HT1080 (cell line): ENCODE results near the gene ACADSB. TPM values are rescaled to one million over a fixed set of nuclear protein-coding genes. Genes with fewer than 3 reads are reported as not detected.

Experiments
- DNase-seq: peaks from one replicate; pipeline ENCODE4 v3.0.0-alpha.2; 2015; ENCODE audit warnings: low read depth
- polyA plus RNA-seq, 2 experiments: library from polyadenylated mRNA; depleted of rRNA; stranded (reverse); fragments of >200 nt; gene quantifications; 2 replicates each; pipeline ENCODE4 v1.2.3, GENCODE V29; 2015
- total RNA-seq: library from RNA; depleted of rRNA; stranded (reverse); fragments of >200 nt; shearing (Covaris generic); gene quantifications from 2 replicates; pipeline ENCODE4 v1.2.3, GENCODE V29; 2014; rRNA removed

ACADSB gene
- 3.2 and 4.9 TPM in 2 replicates for total RNA-seq
- polyA plus RNA-seq (2015; cell fraction: cytosol; rRNA removed), result 5.3 and 6.5 TPM in 2 replicates
- 8.9 and 10.1 TPM in 2 replicates for polyA plus RNA-seq (2015; cell fraction: nucleus; rRNA removed)

DNA sequence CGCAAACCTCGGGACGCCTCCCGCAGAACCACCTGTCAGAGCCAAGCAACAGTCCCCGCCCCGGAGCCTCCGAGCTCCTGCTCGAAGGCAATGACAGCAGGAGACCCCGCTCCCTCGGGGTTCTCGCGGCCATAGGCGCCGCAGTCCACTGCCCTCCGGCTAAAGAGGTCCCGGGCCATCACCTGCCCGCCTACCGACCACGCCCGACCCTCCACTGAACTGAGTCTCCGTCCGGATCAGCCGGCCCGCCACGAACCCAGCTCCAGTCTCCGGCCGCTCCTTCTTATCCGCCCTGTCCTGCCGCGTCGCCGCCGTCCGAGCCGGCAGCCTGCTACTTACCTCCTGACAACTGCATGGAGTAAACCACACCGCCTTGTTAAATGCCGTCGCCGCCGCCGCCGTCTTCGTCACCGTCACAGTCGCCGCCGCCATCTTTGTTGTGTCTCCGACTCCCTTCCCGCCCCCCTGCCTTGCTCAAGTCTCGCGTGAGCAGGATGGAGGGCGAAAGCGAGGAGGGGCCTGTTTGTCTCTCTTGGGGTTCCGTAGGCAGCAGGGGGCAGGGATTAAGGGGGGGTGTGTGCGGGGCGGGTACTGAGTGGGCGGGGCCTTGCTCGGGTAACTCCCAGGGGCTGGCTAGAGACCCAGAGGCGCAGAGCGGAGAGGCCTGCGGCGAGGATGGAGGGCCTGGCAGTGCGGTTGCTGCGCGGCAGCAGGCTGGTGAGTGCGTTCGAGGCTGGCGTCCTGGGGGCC, at the start of gene ACADSB, which contains the start of gene IKZF5:
Gene ACADSB (plus strand): TSS at position 652 of the 750 bp plus-strand sequence. CDS start 24 bp downstream, at position 676.
Gene IKZF5 (minus strand): TSS at position 441 of the 750 bp plus-strand sequence. CDS start 10,170 bp downstream, outside the sequence.
- DNase-seq, result peak; percentile 89

DNA sequence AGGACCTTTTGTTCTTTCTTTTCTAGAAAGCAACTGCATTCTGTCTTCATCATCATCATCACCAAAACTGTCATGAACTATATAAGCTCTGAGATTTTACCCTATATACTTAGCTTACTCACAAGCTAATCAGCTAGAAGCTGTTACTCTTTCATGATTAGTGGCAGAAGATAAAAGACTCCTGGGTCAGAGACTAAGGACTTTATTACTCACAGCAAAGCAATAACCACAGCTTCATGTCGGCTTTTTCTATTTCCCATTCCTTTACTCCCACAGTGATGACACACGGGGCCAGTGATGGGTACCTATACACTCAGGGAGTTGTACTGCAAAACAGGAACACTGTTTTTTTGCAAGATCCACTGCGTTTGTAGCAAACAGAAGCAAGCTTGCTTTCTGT, 46.4 kb upstream of the ACADSB start:
- DNase-seq, result no peak

DNA sequence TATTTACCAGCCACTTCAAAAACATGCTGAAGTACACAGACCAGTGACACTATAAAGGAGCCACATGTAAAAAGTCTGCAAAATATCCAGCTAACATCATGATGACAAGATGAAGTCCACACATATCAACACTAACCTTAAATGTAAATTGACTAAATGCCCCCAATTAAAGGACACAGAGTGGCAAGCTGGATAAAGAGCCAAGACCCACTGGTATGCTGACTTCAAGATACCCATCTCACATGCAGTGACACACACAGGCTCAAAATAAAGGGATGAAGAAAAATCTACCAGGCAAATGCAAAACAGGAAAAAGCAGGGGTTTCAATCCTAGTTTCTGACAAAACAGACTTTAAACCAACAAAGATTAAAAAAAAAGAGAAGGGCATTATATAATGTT, 41.9 kb upstream of the ACADSB start:
- no peak for DNase-seq

DNA sequence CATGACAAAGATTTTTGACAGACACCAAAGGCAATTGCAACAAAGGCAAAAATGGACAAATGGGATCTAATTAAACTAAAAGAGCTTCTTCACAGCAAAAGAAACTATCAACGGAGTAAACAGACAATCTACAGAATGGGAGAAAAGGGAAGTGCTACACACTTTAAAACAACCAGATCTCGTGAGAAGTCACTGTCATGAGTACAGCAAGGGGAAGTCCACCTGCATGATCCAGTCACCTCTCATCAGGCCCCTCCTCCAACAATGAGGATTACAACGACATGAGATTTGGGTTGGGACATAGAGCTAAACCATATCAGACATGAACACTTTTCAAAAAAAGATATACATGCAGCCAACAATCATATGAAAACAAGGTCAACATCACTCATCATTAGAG, 40.1 kb upstream of the ACADSB start:
- DNase-seq, result no peak

DNA sequence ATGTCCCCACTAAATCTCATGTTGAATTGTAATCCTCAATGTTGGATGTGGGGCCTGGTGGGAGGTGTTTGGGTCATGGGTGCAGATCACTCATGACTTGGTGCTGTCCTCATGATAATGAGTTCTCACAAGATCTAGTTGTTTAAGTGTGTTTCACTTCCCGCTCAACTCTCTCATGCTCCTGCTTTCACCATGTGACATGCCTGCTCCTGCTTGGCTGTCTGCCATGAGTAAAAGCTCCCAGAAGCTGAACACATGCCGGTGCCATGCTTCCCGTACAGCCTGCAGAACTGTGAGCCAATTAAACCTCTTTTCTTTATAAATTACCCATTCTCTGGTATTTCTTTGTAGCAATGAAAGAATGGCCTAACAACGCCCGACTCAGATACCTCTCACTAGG, 34.8 kb upstream of the ACADSB start:
- DNase-seq, result no peak

DNA sequence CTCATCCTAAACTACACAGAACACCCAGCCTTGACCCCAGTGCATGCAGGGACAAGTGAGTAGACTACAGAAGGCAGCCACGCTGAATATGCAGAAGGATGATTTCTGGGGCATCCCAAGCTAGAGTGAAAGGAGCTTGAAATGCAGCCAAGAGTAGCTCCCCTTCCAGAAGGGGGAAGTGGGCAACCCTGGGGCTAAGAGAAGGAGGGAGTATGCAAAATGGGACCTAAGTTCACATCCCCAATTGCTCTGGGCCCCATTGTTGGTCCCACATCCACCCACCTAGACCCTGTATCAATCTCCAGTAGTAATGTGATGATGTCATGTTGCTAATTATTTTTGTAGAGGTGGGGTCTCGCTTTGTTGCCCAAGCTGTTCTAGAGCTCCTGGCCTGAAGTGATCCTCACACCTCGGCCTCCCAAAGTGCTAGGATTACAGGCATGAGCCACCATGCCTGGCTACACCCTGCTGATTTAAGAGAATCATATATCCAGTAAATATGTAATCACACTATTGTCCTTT, 34.2 kb upstream of the ACADSB start:
- no peak for DNase-seq

DNA sequence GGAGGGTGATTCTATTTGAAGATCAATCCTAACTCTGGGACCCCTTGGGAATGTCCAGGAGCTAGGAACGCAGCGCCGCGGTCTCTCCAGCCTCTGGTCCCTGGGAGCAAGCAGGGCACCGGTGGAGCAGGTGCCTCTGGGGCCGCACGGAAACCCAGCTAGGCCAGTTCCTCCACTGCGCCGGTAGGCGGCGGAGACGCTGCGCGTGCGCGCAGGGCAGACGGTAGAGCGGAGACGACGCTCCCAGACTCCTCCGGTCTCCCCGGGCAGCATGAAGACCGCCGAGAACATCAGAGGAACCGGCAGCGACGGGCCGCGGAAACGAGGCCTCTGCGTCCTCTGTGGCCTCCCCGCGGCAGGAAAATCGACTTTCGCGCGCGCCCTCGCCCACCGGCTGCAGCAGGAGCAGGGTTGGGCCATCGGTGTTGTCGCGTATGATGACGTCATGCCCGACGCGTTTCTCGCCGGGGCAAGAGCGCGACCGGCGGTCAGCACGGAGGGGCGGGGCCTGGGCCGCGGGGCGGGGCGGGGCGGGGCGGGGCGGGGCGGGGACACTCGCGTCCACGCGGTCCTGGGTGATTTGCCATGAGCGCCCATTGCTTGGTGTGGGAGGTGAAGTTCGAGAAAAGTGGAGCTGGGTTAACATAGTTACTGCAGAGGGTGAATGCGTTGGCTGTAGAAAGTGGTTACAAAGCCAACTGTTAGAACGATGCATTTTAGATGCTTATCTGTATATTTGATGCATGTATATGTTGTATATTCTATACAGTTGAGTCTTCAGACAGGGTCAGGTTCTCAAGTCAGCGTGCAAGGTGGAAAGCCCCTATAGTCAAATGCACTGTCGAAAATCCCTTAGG, 28.4 kb upstream of the ACADSB start, which contains the start of gene PSTK:
Gene PSTK (plus strand): TSS at position 193 of the 857 bp plus-strand sequence. CDS start 79 bp downstream, at position 272.
- peak; percentile 83 for DNase-seq

DNA sequence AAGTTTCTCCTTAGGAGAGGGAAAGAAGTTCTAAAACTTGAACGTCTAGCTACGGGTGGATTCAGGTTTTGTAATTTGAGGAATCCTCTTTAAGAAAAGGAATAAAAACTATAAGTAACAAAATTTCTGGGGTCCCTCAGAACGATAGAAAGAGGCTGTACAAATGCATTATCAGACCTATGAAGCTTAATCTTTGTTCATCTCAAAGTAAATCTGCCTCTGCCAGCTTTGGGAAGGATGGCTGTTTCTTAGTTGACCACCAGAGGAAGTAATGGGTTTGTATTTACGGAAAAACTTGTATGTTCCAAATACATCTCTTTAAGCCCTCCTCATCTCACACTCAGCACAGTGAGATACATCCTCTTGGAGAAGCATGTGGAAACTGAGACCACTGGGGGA, 27.7 kb upstream of the ACADSB start:
- DNase-seq, result peak; percentile 42

DNA sequence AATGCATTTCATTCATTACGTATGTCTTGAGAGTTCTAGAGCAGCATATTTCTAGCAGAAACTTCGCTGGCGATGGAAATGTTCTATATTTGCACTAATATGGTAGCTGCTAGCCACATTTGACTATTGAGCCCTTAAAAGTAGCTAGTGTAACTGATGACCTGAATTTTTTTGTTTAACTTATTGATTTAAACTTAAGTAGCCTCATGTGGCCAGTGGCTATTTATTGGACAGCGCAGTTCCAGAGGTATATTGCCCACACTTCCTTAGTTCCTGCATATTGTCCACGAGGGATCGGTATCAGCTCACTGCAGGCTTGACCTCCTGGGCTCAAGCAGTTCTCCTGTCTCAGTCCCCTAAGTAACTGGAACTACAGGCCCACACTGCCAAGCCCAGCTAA, 24.9 kb upstream of the ACADSB start:
- DNase-seq, result no peak

DNA sequence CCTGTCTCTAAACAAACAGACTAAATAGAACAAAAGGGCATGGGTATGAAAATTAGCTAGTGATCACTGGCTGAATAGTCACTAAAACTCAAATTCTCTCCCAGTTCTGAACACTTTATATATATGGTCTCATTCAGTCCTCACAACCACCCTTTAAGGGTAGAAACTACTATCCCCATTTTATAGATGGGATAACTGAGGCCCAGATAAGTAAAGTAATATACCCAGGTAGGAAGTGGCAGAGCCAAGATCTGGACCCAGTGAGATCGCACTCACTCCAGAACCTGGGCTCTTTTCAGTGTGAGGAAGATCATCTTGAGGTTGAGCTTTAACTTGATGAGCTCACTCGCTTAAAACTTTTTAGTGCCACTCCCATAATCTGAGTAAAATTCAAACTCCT, 24.1 kb upstream of the ACADSB start:
- DNase-seq, result no peak

DNA sequence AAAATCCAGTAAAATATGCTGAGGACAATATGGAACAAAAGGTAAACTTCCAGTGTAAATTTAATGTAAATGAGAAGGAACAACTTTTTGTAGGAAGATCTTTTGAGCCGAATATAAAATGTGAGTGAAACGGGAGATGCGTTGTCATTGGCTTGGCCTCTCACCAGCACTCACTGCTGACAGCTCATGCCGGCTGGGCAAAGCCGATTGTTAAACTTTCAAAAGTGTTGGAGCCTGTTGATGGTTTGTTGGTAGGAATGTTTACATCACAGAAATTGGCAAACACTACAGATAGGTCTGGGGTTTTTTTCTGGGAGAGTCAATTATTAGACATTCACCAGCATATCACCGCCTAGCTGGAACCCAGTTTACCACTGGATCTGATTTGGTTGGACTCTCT, 22.5 kb upstream of the ACADSB start:
- DNase-seq, result no peak

DNA sequence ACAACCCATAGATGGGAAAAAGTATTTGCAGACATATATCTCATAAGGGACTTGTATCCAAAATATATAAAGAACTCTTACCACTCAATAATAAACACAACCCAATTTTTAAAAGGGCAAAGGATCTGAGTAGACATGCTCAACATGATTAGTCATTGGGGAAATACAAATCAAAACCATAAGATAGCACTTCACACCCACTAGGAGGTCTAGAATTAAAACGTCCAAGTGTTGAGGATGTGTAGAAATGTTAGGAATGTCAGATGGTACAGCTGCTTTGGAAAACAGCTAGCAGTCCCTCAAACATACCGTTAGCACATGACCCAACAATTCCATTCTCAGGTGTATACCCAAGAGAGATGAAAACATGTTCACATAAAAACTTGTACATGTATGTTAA, 20.3 kb upstream of the ACADSB start:
- no peak for DNase-seq

DNA sequence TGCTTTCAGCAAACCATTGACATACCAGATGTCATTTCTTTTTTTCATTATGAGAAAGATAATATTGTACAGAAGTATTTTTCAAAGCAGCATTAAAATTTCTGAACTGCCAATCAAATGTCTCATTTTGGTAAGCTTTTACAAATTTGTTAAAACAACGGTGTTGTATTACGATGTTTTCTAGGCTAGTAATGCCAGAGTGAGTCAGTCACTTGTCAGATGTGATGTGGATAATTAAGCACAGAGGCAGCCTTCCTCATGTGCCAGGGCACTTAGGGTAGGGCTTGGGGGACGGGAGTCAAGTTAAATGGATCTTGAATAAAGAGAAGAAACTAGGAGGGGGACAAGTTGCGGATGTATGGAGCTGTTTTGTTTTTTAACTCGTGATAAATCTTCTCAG, 18.5 kb upstream of the ACADSB start:
- DNase-seq, result peak; percentile 6

DNA sequence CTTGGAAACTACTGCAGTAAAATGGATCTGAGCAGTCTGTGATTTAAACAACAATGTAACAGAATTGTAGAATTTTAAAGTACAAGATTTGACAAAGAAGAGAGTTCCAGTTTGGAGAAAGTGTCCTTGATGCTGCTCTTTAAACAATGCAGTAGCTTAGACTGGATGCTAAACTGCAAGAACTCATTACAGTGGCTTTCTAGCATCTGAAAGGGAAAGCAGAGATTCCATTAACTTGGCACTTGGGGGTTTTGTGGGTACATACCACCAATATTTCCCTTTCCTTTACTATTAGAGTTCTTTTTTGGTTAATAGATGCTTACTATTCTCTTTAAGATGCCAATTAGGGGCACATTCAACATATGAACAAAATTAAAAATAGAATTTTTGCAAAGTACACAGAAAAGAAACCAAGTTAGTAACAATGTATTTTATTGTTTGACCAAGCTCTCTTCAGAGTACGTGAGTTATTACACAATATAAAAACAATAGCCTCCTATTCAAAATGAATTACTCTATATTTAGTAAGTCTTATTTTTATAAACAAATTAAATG, 16.7 kb upstream of the ACADSB start:
- DNase-seq, result no peak

DNA sequence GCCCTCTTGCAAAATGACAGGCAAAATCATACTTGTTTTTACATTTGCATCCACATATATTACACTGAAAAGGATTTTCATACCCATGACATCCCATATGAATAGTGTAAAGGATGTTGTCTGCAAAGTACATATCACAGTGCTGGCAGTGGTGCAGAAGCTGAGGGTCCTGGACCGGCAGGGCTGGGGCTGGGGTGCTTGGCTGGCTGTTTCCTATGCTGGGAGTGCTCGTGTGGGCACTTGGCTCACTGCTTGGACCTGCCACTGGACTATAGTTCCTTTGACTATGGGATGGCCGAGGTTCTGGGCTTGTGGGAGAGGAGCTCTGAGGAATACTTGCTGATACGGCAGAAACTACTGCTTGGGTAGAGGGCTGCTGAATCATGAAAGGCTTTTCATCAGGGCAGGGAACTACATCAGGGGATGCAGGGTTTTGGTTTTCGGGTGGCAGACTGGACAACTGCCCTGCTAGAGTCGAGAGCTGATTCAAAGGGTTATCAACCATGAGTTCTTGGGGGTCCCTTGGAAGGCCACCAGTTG, 14.9 kb upstream of the ACADSB start:
- no peak for DNase-seq

DNA sequence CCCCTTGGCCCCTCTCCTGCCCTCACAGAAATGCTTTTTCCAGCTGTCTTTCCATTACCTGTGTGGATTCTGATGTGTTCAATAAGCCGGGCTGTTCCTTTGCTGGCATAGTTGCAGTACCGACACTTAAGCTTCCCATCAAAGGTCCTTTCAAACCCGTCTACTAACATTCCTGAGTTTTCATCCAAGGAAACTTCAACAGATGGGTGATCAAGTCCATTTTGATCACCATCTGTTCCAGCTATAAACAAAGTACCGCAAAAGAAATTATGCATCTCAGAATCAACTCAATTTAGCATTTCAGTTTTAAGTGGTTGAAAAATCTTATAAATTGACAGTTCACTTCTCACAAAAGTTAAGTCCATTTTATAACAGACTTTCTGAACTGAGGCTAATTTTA, 12.9 kb upstream of the ACADSB start:
- DNase-seq, result no peak

DNA sequence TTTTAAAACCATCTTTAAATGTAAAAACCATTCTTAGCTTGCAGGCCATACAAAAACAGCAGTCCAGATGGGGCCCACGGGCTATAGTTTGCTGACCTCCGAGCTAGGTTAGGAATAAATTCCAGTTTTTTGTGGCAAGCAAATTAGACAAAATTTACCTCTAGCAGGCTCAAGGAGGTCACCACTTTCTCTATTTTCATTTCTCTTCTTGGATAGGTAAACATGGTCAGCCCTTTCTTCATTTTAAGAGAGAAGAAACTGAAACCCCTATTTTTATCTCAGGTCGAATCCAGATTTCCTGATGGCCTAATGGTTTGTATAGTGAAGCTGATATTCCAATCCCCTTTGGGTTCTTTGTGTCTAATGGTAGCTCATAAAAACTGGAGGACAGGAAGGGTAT, 10.9 kb upstream of the ACADSB start:
- DNase-seq, result no peak

DNA sequence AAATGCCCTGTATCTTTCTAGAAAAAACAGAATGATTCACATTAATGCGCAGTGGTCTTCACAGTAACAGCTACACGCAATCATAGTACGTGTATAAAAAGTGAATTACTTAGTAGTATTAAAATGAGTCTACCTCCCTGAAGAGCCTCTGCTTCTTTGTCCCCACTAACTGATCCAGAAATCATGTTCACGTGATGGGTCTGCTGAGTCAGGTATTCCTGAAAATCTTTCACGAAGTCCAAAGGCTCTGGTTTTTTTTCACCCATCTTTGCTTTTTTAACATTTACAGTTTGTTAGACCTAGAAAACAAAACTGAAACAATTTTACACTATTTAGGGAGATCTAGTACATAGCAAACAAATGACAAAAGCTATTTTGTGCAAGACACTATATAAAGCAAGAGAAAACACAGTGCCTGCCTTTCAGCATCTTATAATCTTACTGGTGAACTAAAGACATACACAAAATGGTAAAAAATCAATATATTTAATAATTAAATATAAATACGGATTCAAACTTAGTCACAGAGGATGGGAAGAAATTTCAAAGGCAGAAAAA, 10.4 kb upstream of the ACADSB start:
- no peak for DNase-seq

DNA sequence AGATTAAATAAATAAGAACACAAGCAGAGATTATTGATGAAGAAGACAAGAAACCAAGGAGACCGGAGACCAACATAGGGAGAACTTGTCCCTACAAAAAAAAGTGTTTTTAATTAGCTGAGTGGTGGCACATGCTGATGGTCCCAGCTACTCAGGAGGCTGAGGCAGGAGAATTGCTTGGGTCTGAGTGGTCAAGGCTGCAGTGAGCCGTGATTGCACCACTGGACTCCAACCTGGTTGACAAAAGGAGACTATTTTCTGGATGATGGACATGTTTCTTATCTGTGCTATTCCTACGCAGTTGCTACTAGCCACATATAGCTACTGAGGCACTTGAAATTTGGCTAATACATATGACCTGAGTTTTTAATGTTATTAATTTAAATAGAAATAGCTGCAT, 9.9 kb upstream of the ACADSB start:
- DNase-seq, result no peak

DNA sequence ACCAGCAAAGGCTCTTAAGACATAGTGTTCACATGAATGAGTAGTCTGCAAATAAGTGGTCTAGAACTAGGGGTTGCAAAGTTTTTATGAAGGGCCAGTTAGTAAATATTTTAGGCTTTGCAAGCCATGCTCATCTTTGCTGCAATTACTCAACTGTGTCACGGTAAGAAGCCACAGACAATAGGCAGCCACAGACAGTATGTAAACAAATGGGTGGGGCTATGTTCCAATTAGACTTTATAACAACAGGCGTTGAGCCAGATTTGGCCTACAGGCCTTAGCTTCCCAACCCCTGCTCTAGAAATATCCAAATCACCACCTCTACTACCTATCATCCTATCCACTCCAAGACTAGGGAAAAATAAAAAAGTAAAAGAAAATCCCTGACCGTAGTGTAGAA, 9.5 kb upstream of the ACADSB start:
- no peak for DNase-seq

DNA sequence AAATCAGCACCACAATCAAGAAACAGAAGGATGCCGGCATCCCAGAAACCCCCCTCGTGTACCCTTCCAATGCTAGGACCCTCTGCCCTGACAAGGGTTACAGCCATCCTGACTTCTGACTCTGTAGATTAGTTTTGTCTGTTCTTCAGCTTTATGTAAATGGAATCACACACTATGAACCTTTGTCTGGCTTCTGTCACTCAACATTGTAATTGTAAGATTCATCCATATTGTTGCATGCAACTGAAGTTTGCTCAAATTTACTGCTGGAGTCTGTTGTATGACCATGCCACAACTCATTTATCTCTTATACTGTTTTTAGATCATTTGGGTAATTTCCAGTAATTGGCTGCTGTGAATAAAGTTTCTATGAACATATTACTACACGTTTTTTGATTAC, 8.7 kb upstream of the ACADSB start:
- DNase-seq, result no peak
